Right lung (tissue), 5 donors: ENCODE data around the gene SEPTIN8. TPM values are rescaled to one million over a fixed set of nuclear protein-coding genes. Genes with fewer than 3 reads are reported as not detected.

Source experiments
- DNase-seq, 2 donors: peaks; one replicate each; pipeline ENCODE4 v3.0.0-alpha.2; 2013
- polyA plus RNA-seq, 5 donors: library from polyadenylated mRNA; unstranded; fragments of 120-200 nt; gene quantifications; one replicate each; pipeline versions ENCODE4 v1.2.1 to v1.2.3, GENCODE V29; 2013; ENCODE audit warnings: inconsistent platforms in 1 of 5, low replicate concordance in 1 of 5; ENCODE audit not compliant: insufficient read length in 5 of 5, insufficient read depth in 1 of 5

SEPTIN8 gene
- polyA plus RNA-seq, 5 donors, result 58.6 to 64.1 (median 61.6) TPM

DNA sequence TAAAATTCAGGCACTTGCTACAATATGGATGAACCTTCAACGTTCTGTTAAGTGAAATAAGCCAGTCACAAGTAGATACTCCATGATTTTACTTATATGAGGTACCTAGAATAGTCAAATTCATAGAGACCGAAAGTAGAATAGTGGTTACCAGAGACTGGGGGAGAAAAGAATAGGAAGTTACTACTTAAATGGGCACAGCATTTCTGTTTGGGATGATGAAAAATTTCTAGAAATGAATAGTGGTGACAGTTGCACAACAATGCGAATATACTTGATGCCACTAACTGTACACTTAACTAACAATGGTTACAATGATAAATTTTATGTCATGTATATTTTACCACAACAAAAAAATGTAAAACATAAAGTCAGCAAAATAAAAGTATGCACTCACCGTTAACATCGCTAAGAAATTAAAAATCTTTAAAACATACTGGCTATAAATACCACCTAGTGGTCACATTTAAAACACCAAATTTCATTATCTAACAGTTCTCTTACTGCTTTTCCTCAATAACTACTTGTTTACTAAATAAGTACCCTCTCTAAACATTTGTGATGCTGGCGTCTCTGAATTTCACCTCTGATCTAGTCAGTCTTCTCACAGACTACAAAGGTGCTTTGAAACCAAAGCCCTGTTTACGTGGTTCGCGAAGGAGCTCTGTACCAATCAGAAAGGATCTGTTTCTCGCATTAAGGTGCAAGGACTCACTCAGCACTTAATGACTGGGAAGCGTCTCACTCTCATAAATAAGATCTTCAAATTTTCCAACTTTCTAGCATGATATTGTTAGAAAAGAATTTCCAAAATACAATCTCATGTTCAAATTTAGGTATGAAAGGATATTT, 62.4 kb downstream of the SEPTIN8 start:
- DNase-seq, result no peak

GRCh38 chr5:132708645-132709044, 68.4 kb downstream of the SEPTIN8 start:
- no peak for DNase-seq

DNA sequence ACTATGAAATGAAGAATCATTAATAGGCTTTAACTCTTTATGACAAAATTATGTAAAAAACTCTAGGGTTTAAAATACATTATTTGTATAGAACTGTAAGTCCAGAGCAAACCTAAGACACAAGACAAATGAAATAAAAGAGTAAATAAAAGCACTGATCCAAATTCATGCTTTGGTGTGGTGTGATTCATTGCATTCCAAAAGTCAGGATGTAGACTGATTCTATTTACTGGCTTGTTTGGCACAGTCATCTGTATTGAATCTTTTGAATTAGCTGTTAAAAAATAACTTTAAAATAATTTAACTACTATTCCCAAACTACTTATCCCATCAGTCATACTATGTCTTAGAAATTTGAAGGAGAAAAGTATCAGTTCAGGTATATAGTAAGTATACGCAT, 72.2 kb downstream of the SEPTIN8 start:
- DNase-seq, result no peak

Other genes with a start within 250 kb of the SEPTIN8 start
- gene IL5, start 233.7 kb downstream of the SEPTIN8 start, polyA plus RNA-seq, result under 1 TPM in 3 of 5 donors, not detected in 2; 0.35 to 0.60 (median 0.44) TPM
- gene RAD50, start 220.3 kb downstream of the SEPTIN8 start, polyA plus RNA-seq, result 10 to 100 TPM; 28.6 to 49.1 (median 38.7) TPM
- gene IL13, start 119.1 kb downstream of the SEPTIN8 start, polyA plus RNA-seq, result under 1 TPM in 2 of 5 donors, not detected in 3; 0.13 to 0.21 TPM
- under 1 TPM in 2 of 5 donors, not detected in 3; 0.35 to 0.48 TPM for gene IL4, start 103.2 kb downstream of the SEPTIN8 start, polyA plus RNA-seq
- gene KIF3A, start 39.7 kb downstream of the SEPTIN8 start, polyA plus RNA-seq, result 10 to 100 TPM; 14.8 to 29.7 (median 26.1) TPM
- 1 to 10 TPM in 3 of 5 donors, under 1 TPM in 2; 0.57 to 1.7 (median 1.2) TPM for gene CCNI2, start 29.8 kb downstream of the SEPTIN8 start, polyA plus RNA-seq
- under 1 TPM in 1 of 5 donors, not detected in 4; 0.05 TPM for gene SOWAHA, start 36.1 kb upstream of the SEPTIN8 start, polyA plus RNA-seq
- gene SHROOM1, start 53.4 kb upstream of the SEPTIN8 start, polyA plus RNA-seq, result 10 to 100 TPM in 1 of 5 donors, 1 to 10 TPM in 4; 6.4 to 12.1 (median 8.3) TPM
- 1 to 10 TPM in 4 of 5 donors, under 1 TPM in 1; 0.91 to 1.7 (median 1.6) TPM for gene GDF9, start 89.2 kb upstream of the SEPTIN8 start, polyA plus RNA-seq
- gene UQCRQ, start 89.4 kb upstream of the SEPTIN8 start, polyA plus RNA-seq, result 100 to 1,000 TPM; 142 to 224 (median 150) TPM
- 1 to 10 TPM; 3.2 to 4.9 (median 4.5) TPM for gene LEAP2, start 96.4 kb upstream of the SEPTIN8 start, polyA plus RNA-seq
- 10 to 100 TPM; 39.8 to 69.9 (median 60.7) TPM for gene AFF4, start 186.4 kb upstream of the SEPTIN8 start, polyA plus RNA-seq
- 10 to 100 TPM; 29.8 to 41.3 (median 33.5) TPM for gene ZCCHC10, start 249.3 kb upstream of the SEPTIN8 start, polyA plus RNA-seq